Fibroblast of the aortic adventitia (primary cell): ENCODE data around the gene TSPAN5. TPM values are rescaled to one million over a fixed set of nuclear protein-coding genes. Genes with fewer than 3 reads are reported as not detected.

Experiments
- DNase-seq: peaks from one replicate; pipeline ENCODE4 v3.0.0-alpha.2; 2010; ENCODE audit warnings: low read depth
- H3K4me3 ChIP-seq: 2 replicates; pipeline ENCODE4 v1.5.1; 2011; ENCODE audit warnings: low read depth, mild to moderate bottlenecking, control low read depth, low read length, moderate library complexity
- total RNA-seq: library from RNA; depleted of rRNA; stranded (reverse); fragments of >200 nt; gene quantifications from 2 replicates; pipeline ENCODE4 v1.2.3, GENCODE V29; 2012; ENCODE audit warnings: low replicate concordance
- TF ChIP-seq, protein P1 (sequence below): IDR thresholded peaks from 2 replicates; pipeline ENCODE4 v1.5.1; 2011; ENCODE audit warnings: mild to moderate bottlenecking, low read length, control low read depth, inconsistent platforms; ENCODE audit not compliant: insufficient read depth

TSPAN5 gene
- total RNA-seq, 1 donor, result 49.0 TPM

DNA sequence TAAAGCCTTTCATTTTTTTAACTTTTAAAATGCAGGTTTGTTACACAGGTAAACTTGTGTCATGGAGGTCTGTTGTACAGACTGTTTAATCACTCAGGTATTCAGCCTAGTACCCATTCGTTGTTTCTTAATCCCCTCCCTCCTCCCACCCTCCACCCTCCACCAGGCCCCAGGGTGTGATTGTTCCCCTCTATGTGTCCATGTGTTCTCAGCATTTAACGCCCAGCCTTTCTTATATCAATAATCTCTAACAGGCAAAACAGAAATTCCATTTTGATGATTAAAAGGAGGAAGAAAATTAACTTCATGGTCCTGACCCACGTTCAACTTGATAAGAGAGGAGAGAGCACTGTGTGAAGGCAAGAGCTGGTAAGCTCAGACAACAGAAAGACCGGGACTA, 75.1 kb downstream of the TSPAN5 start:
- DNase-seq, result no peak
- H3K4me3 ChIP-seq, result no peak overlapping the region
- TF ChIP-seq, protein P1, sequence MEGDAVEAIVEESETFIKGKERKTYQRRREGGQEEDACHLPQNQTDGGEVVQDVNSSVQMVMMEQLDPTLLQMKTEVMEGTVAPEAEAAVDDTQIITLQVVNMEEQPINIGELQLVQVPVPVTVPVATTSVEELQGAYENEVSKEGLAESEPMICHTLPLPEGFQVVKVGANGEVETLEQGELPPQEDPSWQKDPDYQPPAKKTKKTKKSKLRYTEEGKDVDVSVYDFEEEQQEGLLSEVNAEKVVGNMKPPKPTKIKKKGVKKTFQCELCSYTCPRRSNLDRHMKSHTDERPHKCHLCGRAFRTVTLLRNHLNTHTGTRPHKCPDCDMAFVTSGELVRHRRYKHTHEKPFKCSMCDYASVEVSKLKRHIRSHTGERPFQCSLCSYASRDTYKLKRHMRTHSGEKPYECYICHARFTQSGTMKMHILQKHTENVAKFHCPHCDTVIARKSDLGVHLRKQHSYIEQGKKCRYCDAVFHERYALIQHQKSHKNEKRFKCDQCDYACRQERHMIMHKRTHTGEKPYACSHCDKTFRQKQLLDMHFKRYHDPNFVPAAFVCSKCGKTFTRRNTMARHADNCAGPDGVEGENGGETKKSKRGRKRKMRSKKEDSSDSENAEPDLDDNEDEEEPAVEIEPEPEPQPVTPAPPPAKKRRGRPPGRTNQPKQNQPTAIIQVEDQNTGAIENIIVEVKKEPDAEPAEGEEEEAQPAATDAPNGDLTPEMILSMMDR, result no peak

DNA sequence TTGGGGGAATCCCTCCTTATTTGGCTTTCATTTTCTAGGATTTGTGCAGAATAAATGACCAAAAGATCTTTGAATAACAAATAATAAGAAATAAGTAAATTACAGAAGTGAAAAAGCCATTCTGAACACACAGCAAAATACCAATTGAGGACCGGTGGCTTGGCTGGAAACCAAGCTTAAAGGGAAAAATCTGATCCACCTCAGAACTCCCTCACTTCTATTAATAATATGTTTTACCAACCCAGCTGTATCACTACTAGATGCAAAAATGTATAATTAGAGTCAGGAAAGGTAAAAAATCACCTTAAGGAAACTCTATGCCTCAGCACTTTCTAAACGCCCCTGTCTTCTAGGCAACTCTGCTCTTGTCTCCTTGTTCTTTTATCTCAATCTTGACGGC, 77.3 kb downstream of the TSPAN5 start:
- DNase-seq, result no peak
- no peak overlapping the region for H3K4me3 ChIP-seq
- TF ChIP-seq, protein P1, result no peak

DNA sequence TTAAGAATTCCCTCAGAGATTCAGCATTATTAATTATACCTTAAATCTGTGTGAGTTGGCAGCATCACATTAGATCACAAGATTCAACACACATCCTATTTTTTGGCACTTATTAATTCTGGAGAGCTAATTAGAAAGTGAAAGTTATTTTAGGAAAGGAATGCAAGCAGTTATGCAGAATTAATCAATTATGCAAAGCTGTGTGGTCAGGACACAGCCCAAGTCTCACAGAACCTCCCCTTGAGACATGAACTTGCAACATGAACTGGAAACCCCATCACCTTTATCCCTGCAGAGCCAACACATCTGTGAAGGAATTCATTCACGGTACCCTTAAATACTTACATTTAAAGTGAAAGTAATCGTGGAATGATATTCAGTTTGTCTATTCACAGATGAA, 80.5 kb downstream of the TSPAN5 start:
- TF ChIP-seq, protein P1, result no peak
- DNase-seq, result peak; percentile 41
- peak overlapping the region; percentile 41 for H3K4me3 ChIP-seq

DNA sequence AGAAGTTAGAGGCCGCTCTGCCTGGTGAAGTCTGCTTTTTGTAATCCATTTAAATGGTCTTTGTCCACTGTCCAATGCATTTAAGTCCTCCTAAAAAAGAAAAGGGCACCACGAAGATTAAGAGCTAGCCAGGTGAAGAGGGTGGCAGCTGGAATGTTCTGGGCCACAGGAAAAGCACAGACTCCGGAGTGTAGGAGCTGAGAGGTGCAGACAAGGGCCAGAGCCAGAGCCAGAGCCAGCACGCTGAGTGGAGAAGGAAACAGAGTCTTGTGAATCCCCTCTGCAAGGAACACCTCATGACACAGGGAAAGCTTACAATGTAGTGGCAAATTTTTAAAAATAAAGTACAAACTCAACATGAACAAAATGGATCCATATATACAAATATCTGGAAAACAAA, 83.6 kb downstream of the TSPAN5 start:
- TF ChIP-seq, protein P1, result no peak
- DNase-seq, result no peak
- H3K4me3 ChIP-seq, result no peak overlapping the region

DNA sequence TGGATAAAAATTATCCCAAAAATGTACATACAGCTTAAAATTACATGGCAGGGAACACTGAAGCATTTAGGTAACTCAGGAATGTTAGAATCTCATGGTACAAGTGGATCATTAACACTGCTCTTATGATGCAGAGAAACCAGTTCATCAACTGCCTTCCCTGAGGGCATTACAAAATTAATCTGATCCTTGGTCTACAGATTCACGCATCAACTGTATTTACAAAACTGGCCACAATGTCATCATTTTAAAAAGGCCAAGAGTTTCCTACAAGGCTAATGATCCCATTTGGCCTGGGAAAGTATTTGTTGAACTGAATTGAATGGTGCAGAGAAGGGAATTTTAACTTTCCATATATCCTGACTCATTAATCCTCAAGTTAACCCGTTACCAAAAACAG, 84.6 kb downstream of the TSPAN5 start:
- no peak for DNase-seq
- H3K4me3 ChIP-seq, result no peak overlapping the region
- TF ChIP-seq, protein P1, result no peak

DNA sequence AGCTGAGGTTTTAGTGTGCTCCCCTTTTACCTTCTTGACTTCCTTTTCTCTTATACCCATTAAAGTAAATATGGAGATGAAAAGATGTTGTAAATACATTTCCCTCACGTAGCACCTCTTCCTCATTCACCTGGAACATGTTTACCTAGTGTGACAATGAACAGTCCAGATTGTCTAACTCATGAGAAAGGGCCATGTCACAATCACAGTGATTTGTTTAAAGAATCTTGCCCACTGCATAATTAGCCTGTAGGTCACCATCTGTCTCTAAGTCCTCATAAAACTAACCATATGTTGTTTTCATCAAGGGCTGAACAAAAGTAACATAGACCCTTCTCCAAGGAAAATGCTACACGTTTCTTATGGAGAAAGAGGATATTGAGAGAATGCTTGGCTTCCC, 85.7 kb downstream of the TSPAN5 start:
- no peak overlapping the region for H3K4me3 ChIP-seq
- TF ChIP-seq, protein P1, result no peak
- no peak for DNase-seq

DNA sequence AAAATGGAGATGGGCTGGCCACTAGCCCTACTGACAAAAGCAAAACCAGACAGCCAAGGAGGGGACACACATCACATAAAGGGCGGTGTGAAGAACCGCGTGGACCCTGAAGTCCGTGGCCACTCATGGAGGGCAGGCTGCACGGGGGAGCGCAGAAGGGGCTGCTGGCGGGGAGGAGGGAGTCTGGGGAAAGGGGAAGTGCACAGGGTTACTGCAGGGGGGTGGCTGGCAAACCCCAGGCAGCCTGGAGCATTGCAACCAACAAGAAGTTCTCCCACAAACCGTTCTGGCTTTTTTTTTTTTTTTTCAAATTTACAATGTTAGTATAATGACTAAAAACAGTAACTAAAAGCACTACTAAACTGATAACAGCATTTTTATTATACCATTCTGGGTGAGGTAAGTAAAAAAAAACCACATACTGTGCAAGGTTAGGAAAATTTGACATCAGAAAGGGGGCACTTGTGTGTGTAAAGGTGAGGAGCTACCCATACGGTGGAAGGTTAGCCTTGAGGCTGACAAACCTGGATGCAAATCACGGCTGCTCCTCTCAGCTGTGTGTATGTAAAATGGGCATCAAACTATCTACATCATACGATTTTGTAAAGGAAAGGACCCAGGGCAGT, 87.1 kb downstream of the TSPAN5 start:
- no peak for DNase-seq
- no peak overlapping the region for H3K4me3 ChIP-seq
- TF ChIP-seq, protein P1, result no peak
